ENCODE measurements around the gene GSS.

DNA sequence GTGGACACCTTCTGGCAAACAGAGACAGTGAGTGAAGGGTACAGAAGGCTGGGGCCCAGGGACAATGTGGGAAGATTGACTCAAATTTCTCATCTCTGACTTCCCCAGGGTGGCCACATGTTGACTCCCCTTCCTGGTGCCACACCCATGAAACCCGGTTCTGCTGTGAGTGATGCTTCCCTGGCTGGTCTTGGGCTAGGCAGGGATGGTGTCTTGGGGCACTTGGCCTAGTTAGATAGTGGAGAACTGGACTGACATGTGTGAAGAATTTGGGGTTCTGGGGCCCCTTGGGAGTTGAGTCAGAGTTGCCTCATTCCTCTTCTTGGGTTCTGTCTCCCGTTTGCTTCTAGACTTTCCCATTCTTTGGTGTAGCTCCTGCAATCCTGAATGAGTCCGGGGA is 34.2 kb downstream of the GSS start:
- TF ChIP-seq, protein P1, sequence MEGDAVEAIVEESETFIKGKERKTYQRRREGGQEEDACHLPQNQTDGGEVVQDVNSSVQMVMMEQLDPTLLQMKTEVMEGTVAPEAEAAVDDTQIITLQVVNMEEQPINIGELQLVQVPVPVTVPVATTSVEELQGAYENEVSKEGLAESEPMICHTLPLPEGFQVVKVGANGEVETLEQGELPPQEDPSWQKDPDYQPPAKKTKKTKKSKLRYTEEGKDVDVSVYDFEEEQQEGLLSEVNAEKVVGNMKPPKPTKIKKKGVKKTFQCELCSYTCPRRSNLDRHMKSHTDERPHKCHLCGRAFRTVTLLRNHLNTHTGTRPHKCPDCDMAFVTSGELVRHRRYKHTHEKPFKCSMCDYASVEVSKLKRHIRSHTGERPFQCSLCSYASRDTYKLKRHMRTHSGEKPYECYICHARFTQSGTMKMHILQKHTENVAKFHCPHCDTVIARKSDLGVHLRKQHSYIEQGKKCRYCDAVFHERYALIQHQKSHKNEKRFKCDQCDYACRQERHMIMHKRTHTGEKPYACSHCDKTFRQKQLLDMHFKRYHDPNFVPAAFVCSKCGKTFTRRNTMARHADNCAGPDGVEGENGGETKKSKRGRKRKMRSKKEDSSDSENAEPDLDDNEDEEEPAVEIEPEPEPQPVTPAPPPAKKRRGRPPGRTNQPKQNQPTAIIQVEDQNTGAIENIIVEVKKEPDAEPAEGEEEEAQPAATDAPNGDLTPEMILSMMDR (IDR thresholded peaks at IDR 0.05): no peak
- no peak for TF ChIP-seq EP300 (IDR thresholded peaks at IDR 0.05)
